Embryonic facial prominence (tissue), 1 donor: ENCODE results near the gene GP2.
"Not testable (repeated sequence)": the region's sequence is repeated elsewhere in the genome, so short reads cannot be mapped to it uniquely, and the experiment has no call there.

Experiments
- DNase-seq: peaks from one replicate; pipeline ENCODE4 v3.0.0-alpha.2; 2016; ENCODE audit errors: extremely low spot score

GP2 gene

GRCh38 chr16:20325005-20325404 is 2.3 kb downstream of the GP2 start:
- DNase-seq: no peak

- no peak for DNase-seq
Observed at GRCh38 chr16:20323591-20324117, 3.7 kb downstream of the GP2 start.

DNA sequence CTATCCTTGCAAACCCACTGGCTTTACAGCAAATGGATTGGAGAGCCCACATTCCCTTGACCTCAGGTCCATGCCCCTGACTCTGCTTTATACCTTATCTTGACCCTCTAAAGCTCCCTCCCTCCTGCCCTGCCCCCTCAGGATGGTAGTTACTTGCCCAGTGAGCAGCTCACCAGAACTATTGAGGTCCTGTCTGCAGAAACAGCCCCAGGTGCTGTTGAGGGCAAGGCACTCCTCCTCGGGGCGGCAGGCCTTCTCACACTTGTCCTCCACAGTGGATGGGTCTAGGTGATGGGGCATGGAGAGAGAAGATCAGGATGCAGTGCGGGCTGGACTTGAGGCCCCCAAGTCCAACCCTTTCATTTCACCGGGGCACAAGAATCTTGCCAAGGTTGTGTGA is 4.6 kb downstream of the GP2 start:
- DNase-seq: no peak

DNA sequence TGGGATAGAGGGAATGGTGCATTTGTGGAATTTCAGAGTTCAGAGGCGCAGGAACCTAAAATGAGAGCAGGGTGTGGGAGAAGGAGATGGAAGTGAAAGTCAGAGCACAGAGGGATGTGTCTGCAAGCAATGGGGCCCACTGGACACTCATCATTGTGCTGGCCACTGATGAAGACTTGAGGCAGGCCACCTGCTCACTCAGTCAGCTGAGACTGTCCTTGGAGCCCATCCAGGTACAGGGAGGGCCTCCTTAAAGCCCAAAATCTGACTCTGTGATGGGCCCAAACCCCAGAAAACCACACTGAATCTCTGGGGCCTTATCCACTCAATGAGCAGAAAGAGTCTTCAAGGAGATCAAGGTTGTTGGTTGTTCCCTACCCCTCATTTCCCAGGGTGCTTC is 5.6 kb downstream of the GP2 start:
- DNase-seq: no peak

GRCh38 chr16:20321051-20321450 is 6.3 kb downstream of the GP2 start:
- DNase-seq: not testable (repeated sequence)

GRCh38 chr16:20320592-20320991 is 6.7 kb downstream of the GP2 start:
- no peak for DNase-seq

GRCh38 chr16:20320178-20320577 is 7.1 kb downstream of the GP2 start:
- no peak for DNase-seq

DNA sequence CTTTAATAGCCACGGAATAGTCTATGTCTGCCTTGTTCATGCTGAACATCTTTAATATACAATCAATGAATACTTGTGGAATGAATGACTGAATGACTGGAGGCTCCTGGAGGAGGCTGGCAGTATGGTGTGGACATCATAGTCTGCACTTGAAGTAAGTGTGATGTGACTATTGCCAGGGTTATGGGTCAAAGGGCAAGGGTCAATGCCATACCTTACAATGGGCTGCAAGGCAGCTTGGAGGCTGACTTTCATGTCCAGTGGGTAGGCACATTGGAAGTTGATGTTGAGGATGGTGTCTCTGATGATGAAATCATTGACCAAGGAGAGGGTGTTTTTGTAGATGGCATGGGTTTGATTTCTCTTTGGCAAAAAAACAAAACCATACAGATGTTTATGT is 7.9 kb downstream of the GP2 start:
- DNase-seq: no peak

GRCh38 chr16:20318437-20318836 is 8.9 kb downstream of the GP2 start:
- DNase-seq: no peak

DNA sequence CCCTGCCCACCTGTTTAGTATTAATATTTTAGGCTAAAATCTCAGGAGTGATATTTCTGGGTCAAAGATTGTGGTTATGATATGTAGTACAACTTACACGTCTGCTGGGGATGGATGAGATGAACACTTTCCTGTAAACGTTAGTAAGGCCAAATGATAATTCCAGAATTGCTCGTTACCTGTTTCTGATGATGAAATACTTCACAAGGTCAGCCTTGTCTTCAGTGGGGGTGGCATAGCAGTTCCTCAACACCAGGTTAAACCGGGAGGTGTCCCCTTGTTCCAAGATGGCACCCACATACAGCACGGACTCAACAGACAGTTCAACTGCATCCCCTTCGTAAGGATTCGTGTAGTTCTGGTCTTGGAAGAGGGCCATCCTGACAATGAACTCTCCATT is 9.3 kb downstream of the GP2 start:
- DNase-seq: no peak

- DNase-seq: no peak
Observed at GRCh38 chr16:20317117-20317516, 10.2 kb downstream of the GP2 start.

DNA sequence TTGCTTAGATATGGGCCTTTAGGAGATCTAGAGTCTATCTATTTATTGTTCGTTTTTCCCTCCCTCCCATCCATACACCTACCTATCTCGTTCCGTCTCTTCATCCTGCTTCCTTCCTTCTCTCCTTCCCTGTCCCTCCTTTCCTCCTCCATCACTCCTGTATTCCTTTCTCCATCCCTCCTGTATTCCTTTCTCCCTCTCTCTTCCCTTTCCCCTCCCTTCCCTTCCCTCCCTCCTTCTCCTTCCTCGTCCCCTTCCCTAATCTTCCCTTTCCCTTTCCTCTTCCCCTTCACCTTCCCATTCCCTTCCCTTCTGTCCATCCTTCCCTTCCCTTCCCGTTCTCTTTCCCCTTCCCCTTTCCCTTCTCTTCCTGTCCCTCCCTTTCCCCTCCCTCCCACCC is 10.6 kb downstream of the GP2 start:
- DNase-seq: no peak

DNA sequence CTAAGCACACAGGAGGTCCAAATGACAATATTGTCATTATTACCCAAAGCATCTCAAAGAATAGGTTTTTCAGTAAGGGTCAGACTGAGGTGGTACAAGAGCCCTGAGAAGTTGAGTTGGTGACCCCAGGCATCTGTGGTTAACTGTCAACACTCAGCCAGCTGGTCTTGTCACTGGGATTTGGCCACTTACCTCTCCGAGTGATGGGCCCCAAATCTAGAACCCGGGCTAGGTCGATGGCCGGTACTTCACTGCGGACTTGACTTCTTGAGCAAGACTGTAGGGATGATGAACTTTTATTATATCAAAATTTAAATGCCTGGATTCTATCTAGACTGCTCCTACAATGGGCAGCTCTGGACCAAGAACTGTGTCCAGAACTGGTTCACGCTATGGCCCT is 11.5 kb downstream of the GP2 start:
- no peak for DNase-seq

- DNase-seq: no peak
Observed at GRCh38 chr16:20314575-20314974, 12.7 kb downstream of the GP2 start.

- no peak for DNase-seq
Observed at GRCh38 chr16:20313741-20314140, 13.6 kb downstream of the GP2 start.

DNA sequence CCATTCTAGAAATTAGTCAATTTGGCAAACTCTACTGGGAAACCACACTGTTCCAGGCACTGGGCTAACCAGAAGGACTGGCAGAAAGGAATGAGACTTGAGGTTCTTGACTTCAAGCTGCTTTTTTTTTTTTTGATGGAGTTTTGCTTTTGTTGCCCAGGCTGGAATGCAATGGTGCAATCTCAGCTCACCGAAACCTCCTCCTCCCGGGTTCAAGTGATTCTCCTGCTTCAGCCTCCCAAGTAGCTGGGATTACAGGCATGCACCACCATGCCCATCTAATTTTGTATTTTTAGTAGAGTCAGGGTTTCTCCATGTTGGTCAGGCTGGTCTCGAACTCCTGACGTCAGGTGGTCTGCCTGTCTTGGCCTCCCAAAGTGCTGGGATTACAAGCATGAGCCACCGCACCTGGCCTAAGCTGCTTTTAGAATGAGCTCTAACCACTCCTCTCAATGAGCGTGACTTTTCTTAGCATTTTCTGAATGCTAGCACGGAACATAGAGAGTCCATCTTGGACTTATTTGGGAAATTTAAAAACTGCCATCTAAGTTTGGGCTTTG is 14.7 kb downstream of the GP2 start:
- DNase-seq: not testable (repeated sequence)

DNA sequence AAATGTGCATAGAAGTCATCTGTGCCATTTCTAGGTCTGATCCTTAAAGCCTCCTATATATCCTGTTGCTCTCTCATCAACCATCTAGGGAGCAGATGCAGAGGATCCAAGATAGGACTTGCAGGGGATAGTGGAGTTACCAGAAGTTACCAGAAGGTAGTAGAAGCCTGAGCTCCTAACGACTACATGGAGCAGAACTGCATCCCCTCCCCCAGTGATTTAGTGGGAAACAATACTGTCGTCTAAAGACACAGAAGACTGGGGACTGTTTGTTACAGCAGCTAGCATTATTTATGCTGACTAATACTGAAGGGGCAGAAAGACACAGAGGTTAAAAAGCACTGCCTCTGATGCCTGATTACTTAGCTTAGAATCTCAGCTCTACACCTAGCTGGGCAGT is 15.8 kb downstream of the GP2 start:
- no peak for DNase-seq

DNA sequence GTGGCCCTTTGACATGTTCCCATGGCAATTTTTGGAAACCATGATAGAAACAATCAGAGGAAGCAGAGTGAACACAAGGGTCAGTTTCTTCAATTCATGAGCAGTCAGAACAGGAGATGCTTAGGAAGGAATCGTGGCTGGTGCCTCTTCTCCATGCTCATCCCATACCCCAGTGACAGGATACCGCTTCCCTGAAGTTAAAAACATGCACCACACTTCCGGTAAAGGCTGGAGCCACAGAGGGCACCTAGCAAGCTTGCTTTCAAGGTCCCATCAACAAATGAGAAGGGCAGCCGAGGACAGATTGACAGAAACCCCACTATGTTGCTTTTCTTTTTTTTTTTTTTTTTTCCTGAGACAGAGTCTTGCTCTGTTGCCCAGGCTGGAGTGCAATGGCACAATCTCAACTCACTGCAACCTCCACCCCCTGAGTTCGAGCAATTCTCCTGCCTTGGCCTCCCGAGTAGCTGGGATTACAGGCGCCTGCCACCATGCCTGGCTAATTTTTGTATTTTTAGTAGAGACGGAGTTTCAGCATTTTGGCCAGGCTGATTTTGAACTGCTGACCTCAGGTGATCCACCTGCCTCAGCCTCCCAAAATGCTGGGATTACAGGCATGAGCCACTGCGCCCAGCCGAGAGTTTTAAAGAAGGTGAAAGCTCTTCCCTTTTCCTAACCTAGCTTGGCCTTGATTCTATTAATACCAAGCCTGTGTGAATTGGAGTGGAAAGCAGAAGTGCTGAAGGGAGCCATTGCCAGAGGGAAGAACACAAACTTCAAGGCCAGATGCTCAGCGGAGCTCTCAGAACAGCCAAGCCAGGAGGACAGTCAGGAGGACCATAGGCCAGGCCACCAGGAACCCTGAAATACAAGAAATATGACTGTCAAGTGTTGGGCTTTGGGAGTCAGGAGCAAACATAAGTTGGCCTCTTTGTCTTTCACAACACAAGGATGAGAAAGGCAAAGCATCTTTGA is 16.6 kb downstream of the GP2 start:
- no peak for DNase-seq

GRCh38 chr16:20309786-20310185 is 17.5 kb downstream of the GP2 start:
- DNase-seq: no peak

DNA sequence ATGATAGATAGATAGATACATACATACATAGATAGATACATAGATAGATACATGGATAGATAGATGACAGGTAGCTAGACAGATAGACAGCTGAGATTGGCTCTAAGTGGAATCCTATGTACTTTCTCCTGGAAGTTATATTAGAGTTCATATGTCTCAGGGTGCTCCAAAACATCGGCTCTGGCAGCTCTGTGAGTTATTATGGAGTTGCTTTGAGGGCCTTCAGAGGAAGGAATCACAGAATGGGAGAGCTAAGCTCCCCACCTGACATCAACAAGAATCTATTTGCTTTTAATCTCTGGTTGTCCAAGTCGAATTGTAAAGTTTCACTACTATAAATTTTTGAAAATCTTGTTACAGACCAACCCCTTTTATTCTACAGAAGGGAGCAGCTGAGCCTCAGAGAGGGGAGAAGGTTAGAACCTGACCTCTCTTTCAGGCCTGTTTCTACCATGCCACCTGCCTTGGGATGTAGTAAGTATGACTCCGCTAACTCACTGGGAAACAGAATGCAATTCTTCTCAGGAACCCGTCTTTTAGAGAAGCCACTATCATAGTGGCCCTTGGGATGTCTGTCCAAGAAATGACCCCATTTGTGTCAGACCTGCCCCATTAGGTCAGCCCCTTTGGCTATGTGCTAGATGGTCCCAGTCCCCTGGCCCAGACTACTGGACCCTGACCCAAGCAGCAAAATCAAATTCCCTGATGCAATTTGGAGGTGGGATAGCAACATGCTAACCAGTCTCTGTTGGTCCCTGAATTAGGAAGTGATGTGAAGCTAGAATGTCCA is 18.3 kb downstream of the GP2 start:
- DNase-seq: no peak

- DNase-seq: no peak
Observed at GRCh38 chr16:20308266-20308665, 19.0 kb downstream of the GP2 start.

- DNase-seq: no peak
Observed at GRCh38 chr16:20307791-20308190, 19.5 kb downstream of the GP2 start.
